Measurements from ENCODE around the gene OR51B2.

Gene OR51B2

DNA sequence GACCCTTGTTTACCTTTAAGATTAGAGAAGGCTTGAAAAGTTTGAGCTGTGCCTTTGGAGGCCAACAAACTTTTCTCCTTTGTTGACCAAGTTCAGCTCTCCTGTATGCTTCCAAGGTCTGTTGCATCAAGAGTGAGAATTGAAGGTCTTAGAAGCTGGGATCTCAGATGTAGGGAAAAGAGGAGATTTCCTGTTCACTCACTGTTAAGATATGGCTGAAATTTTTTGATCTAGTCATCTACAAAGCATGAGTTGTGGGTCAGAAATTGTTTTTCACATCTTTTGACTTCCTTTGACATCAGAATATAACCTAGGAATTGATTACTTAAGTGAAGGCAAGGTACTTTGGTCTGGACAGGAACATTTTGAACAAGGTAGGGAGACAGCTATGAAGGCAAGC is 34.4 kb downstream of the OR51B2 start:
- no peaks in the 10 kb centered on the region for H3K9me2 ChIP-seq (replicated peaks; ENCODE audit: control insufficient read depth, low read length)
- no peaks in the 10 kb centered on the region for H3K27me3 ChIP-seq (ENCODE audit: control insufficient read depth, low read length)
- no peaks in the 10 kb centered on the region for H3F3A ChIP-seq (ENCODE audit: control insufficient read depth, insufficient read depth)
- H3K36me3 ChIP-seq (ENCODE audit: control insufficient read depth, low read length), result no peaks in the 10 kb centered on the region
- no peak overlapping the region for H3K4me3 ChIP-seq (ENCODE audit: low read length)
- no peaks in the 10 kb centered on the region for H3K4me1 ChIP-seq (ENCODE audit: control insufficient read depth, low read length)
- no peak overlapping the region for H3K27ac ChIP-seq (ENCODE audit: low read depth, low read length)
- no peaks in the 10 kb centered on the region for H3K79me2 ChIP-seq (ENCODE audit: control insufficient read depth, low read length)
- no peaks in the 10 kb centered on the region for H3K9me3 ChIP-seq (ENCODE audit: control insufficient read depth, insufficient read depth, low read length)
- no peak for TF ChIP-seq EZH2phosphoT487 (IDR thresholded peaks at IDR 0.05; ENCODE audit: borderline replicate concordance, low read length)
- TF ChIP-seq, protein P1, sequence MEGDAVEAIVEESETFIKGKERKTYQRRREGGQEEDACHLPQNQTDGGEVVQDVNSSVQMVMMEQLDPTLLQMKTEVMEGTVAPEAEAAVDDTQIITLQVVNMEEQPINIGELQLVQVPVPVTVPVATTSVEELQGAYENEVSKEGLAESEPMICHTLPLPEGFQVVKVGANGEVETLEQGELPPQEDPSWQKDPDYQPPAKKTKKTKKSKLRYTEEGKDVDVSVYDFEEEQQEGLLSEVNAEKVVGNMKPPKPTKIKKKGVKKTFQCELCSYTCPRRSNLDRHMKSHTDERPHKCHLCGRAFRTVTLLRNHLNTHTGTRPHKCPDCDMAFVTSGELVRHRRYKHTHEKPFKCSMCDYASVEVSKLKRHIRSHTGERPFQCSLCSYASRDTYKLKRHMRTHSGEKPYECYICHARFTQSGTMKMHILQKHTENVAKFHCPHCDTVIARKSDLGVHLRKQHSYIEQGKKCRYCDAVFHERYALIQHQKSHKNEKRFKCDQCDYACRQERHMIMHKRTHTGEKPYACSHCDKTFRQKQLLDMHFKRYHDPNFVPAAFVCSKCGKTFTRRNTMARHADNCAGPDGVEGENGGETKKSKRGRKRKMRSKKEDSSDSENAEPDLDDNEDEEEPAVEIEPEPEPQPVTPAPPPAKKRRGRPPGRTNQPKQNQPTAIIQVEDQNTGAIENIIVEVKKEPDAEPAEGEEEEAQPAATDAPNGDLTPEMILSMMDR (IDR thresholded peaks at IDR 0.05; ENCODE audit: low read depth, low read length, poor library complexity, severe bottlenecking), result no peak
- no peak overlapping the region for H3K4me2 ChIP-seq (ENCODE audit: low read length)
- H4K20me1 ChIP-seq (ENCODE audit: control insufficient read depth, insufficient read depth, low read depth, low read length), result no peaks in the 10 kb centered on the region

DNA sequence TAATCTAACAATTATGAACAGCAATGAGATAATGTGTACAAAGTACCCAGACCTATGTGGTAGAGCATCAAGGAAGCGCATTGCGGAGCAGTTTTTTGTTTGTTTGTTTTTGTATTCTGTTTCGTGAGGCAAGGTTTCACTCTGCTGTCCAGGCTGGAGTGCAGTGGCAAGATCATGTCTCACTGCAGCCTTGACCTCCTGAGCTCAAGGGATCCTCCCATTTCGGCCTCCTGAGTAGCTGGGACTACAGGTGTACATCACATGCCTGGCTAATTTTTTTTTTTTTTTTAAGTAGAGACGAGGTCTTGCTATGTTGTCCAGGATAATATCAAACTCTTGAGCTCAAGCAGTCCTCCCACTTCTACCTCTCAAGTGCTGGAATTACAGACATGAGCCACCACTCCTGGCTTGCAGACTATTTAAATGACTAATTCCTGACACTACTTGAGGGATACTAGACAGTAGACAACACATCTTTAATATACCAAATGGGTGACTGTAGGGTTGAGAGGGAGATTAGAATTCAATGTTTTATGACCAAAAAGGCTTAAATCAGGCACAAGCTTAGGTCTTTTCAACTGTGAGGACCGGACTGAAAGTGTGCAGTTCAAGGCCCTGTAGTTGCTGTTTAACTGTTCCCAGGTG is 35.1 kb downstream of the OR51B2 start:
- H3K4me1 ChIP-seq (ENCODE audit: control insufficient read depth, low read length), result no peaks in the 10 kb centered on the region
- H3K9me3 ChIP-seq (ENCODE audit: control insufficient read depth, insufficient read depth, low read length), result no peaks in the 10 kb centered on the region
- no peaks in the 10 kb centered on the region for H3K27me3 ChIP-seq (ENCODE audit: control insufficient read depth, low read length)
- no peaks in the 10 kb centered on the region for H4K20me1 ChIP-seq (ENCODE audit: control insufficient read depth, insufficient read depth, low read depth, low read length)
- H3K4me2 ChIP-seq (ENCODE audit: low read length), result no peak overlapping the region
- no peak overlapping the region for H3K27ac ChIP-seq (ENCODE audit: low read depth, low read length)
- H3K79me2 ChIP-seq (ENCODE audit: control insufficient read depth, low read length), result no peaks in the 10 kb centered on the region
- no peaks in the 10 kb centered on the region for H3F3A ChIP-seq (ENCODE audit: control insufficient read depth, insufficient read depth)
- H3K4me3 ChIP-seq (ENCODE audit: low read length), result no peak overlapping the region
- no peak for TF ChIP-seq EZH2phosphoT487 (IDR thresholded peaks at IDR 0.05; ENCODE audit: borderline replicate concordance, low read length)
- TF ChIP-seq, protein P1 (IDR thresholded peaks at IDR 0.05; ENCODE audit: low read depth, low read length, poor library complexity, severe bottlenecking), result no peak
- no peaks in the 10 kb centered on the region for H3K36me3 ChIP-seq (ENCODE audit: control insufficient read depth, low read length)
- no peaks in the 10 kb centered on the region for H3K9me2 ChIP-seq (replicated peaks; ENCODE audit: control insufficient read depth, low read length)

DNA sequence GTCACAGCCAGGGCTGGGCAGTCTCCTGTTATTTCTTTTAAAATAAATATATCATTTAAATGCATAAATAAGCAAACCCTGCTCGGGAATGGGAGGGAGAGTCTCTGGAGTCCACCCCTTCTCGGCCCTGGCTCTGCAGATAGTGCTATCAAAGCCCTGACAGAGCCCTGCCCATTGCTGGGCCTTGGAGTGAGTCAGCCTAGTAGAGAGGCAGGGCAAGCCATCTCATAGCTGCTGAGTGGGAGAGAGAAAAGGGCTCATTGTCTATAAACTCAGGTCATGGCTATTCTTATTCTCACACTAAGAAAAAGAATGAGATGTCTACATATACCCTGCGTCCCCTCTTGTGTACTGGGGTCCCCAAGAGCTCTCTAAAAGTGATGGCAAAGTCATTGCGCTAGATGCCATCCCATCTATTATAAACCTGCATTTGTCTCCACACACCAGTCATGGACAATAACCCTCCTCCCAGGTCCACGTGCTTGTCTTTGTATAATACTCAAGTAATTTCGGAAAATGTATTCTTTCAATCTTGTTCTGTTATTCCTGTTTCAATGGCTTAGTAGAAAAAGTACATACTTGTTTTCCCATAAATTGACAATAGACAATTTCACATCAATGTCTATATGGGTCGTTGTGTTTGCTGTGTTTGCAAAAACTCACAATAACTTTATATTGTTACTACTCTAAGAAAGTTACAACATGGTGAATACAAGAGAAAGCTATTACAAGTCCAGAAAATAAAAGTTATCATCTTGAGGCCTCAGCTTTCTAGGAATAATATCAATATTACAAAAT is 35.8 kb downstream of the OR51B2 start:
- Histone ChIP-seq H3K9me2 (replicated peaks; ENCODE audit: control insufficient read depth, low read length) (no peaks in the 10 kb centered on the region), H3K9me3 (ENCODE audit: control insufficient read depth, insufficient read depth, low read length) (no peaks in the 10 kb centered on the region), H3K79me2 (ENCODE audit: control insufficient read depth, low read length) (no peaks in the 10 kb centered on the region), H3K27ac (ENCODE audit: low read depth, low read length) (no peak overlapping the region), H3F3A (ENCODE audit: control insufficient read depth, insufficient read depth) (no peaks in the 10 kb centered on the region), H4K20me1 (ENCODE audit: control insufficient read depth, insufficient read depth, low read depth, low read length) (no peaks in the 10 kb centered on the region), H3K36me3 (ENCODE audit: control insufficient read depth, low read length) (no peaks in the 10 kb centered on the region), H3K4me1 (ENCODE audit: control insufficient read depth, low read length) (no peaks in the 10 kb centered on the region), H3K4me3 (ENCODE audit: low read length) (no peak overlapping the region), H3K27me3 (ENCODE audit: control insufficient read depth, low read length) (no peaks in the 10 kb centered on the region), H3K4me2 (ENCODE audit: low read length) (no peak overlapping the region)
- TF ChIP-seq, protein P1 (IDR thresholded peaks at IDR 0.05; ENCODE audit: low read depth, low read length, poor library complexity, severe bottlenecking), result no peak
- TF ChIP-seq EZH2phosphoT487 (IDR thresholded peaks at IDR 0.05; ENCODE audit: borderline replicate concordance, low read length), result no peak

All from DOHH2 (cell line).